ENCODE results near the gene SMIM9. TPM values are rescaled to one million over a fixed set of nuclear protein-coding genes. Genes with fewer than 3 reads are reported as not detected.

Gene SMIM9
- total and polyA plus RNA-seq, 12 donors, result 0.11 TPM; not detected in 11

DNA sequence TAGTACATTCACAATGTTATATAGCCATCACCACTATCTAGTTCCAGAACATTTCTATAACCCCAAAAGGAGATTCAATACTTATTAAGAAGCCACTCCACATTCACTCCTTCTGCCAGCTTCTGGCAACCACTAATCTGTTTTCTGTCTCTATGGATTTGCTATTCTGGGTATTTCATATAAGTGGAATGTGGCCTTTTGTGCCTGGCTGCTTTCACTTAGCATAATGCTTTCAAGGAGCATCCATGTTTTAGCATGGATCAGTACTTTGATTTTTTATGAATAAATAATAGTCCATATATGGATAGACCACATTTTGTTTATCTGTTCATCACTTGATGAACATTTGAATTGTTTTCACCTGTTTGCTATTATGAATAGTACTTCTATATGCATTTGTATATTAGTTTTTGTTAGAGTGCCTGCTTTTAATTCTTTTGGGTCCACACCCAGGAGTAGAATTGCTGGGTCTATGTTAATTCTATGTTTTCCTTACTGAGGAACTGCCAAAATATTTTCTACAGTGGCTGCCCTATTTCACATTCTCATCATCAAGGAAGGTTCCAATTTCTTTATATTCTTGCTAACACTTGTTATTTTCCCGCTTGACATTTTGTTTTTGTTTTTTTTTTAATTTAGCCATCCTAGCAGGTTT is 16.6 kb upstream of the SMIM9 start:
- no peaks in the 10 kb centered on the region for H3K4me1 ChIP-seq (replicated peaks in 1 of 2)
- intact Hi-C loops (cut with DNase I), result no loop called here

DNA sequence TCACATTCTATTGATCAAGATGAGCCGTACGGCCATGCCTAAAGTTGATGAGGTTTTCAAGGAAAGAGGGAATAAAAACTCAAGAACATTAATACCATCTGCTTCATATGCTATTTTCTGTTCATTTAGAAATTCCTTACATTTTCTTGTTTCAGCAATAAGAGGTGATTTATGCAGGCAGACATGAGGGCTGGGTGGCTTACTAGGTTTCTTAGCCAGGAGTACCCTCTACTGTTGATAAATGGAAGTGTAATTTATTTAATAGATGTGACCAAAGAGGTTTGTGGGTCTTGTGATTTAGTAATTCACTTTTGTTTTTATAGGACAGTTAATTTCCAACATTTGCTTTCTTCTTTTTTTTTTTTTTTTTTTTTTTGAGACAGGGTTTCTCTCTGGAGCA is 6.4 kb upstream of the SMIM9 start:
- H3K4me3 ChIP-seq, result no peak overlapping the region
- no peak overlapping the region for H3K27ac ChIP-seq
- intact Hi-C loops (cut with DNase I), result no loop called here
- H3K4me1 ChIP-seq (replicated peaks in 1 of 2), result no peaks in the 10 kb centered on the region
- no peaks in the 10 kb centered on the region for H3K9me3 ChIP-seq (replicated peaks in 1 of 3)
- no peaks in the 10 kb centered on the region for H3K27me3 ChIP-seq
- H3K36me3 ChIP-seq (replicated peaks in 1 of 2), result no peaks in the 10 kb centered on the region
- 75 to 91% (median 81%) methylated on average over 2 of the region's 2 CpGs for WGBS, 4 donors
- peak in 1 of 7 donors; percentile 11 for DNase-seq
- no peak for TF ChIP-seq POLR2A (IDR thresholded peaks at IDR 0.05)
- TF ChIP-seq, protein P1, sequence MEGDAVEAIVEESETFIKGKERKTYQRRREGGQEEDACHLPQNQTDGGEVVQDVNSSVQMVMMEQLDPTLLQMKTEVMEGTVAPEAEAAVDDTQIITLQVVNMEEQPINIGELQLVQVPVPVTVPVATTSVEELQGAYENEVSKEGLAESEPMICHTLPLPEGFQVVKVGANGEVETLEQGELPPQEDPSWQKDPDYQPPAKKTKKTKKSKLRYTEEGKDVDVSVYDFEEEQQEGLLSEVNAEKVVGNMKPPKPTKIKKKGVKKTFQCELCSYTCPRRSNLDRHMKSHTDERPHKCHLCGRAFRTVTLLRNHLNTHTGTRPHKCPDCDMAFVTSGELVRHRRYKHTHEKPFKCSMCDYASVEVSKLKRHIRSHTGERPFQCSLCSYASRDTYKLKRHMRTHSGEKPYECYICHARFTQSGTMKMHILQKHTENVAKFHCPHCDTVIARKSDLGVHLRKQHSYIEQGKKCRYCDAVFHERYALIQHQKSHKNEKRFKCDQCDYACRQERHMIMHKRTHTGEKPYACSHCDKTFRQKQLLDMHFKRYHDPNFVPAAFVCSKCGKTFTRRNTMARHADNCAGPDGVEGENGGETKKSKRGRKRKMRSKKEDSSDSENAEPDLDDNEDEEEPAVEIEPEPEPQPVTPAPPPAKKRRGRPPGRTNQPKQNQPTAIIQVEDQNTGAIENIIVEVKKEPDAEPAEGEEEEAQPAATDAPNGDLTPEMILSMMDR (IDR thresholded peaks at IDR 0.05), result peak; percentile 15 to 68 (median 60)

More for the DNA sequence above, 16.6 kb upstream of the SMIM9 start:
- no peak overlapping the region for H3K27ac ChIP-seq
- H3K36me3 ChIP-seq (replicated peaks in 1 of 2), result no peaks in the 10 kb centered on the region
- H3K9me3 ChIP-seq (replicated peaks in 1 of 3), result no peaks in the 10 kb centered on the region
- H3K4me3 ChIP-seq, result no peak overlapping the region
- H3K27me3 ChIP-seq, result no peaks in the 10 kb centered on the region
- TF ChIP-seq POLR2A (IDR thresholded peaks at IDR 0.05), result no peak
- TF ChIP-seq, protein P1 (IDR thresholded peaks at IDR 0.05), result no peak
- no peak for DNase-seq
- 75 to 100% (median 89%) methylated on average over 1 of the region's 1 CpG for WGBS, 4 donors

DNA sequence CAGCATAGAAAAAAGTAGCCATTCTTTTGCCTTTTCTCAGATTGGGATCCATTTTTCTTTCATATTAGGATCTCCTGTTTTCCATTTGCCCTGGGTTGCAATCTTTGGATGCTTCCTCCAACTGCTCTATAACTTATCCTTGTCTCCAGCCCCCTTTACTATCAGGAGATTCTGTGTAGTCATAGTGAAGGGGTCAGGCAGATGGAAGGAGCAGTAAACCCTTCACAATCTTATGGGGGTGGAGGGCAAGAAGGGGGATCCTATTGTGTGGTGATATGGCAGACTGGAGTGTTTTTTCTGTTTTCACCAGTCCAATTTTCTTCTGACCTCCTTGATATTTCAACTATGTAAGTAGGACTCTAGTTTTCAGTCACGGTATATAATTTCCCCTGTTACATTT is 1.7 kb upstream of the SMIM9 start:
- Histone ChIP-seq H3K9me3 (replicated peaks in 1 of 3) (no peaks in the 10 kb centered on the region), H3K36me3 (replicated peaks in 1 of 2) (no peaks in the 10 kb centered on the region), H3K4me3 (no peak overlapping the region), H3K27me3 (no peaks in the 10 kb centered on the region), H3K27ac (no peak overlapping the region), H3K4me1 (replicated peaks in 1 of 2) (no peaks in the 10 kb centered on the region)
- intact Hi-C loops (cut with DNase I), result no loop called here
- DNase-seq, result no peak
- TF ChIP-seq, protein P1 (IDR thresholded peaks at IDR 0.05), result no peak
- TF ChIP-seq POLR2A (IDR thresholded peaks at IDR 0.05), result no peak
- 45 to 100% (median 71%) methylated on average over 1 of the region's 1 CpG for WGBS, 4 donors

DNA sequence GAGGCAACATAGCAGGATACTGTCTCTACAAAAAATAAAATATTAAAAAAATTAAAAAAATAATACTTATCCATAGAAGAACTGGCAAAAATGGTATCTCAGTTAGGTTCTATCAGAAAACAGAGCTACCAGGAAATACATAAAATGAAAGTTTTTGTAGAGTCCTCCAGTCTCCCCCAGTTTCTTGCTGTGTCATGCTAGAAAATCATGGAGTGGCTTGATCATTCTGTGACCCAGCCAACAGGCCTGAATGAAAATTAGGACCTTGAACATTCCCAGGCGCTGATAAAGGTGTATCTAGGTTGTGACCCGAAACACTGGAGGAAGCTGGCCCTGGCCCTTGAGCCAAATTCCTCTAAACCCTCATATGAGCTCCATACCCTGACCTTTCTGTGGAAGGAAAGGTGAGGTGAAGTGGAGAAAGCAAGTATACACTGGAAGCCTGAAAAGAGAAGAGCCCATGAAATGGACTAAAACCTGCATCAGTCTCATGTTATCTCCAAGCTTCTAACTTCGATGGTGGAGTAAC is 652 bp downstream of the SMIM9 start:
- intact Hi-C loops (cut with DNase I), result no loop called here
- no peaks in the 10 kb centered on the region for H3K27me3 ChIP-seq
- no peaks in the 10 kb centered on the region for H3K9me3 ChIP-seq (replicated peaks in 1 of 3)
- no peaks in the 10 kb centered on the region for H3K4me1 ChIP-seq (replicated peaks in 1 of 2)
- H3K36me3 ChIP-seq (replicated peaks in 1 of 2), result no peaks in the 10 kb centered on the region
- no peak overlapping the region for H3K27ac ChIP-seq
- 56 to 100% (median 76%) methylated on average over 1 to 3 of the region's 3 CpGs for WGBS, 4 donors
- no peak for DNase-seq
- H3K4me3 ChIP-seq, result no peak overlapping the region
- TF ChIP-seq, protein P1 (IDR thresholded peaks at IDR 0.05), result no peak
- no peak for TF ChIP-seq POLR2A (IDR thresholded peaks at IDR 0.05)

Data from adrenal gland (tissue), 12 donors.